ENCODE data around the gene PERP. TPM values are rescaled to one million over a fixed set of nuclear protein-coding genes. Genes with fewer than 3 reads are reported as not detected.

Gene PERP
- total RNA-seq, 1 donor from 2014 or later = 33.2 TPM

GRCh38 chr6:138078491-138078890 lies 28.7 kb downstream of the PERP start:
- no peak for TF ChIP-seq CTCF (IDR thresholded peaks at IDR 0.05)
- DNase-seq (no peak), ATAC-seq (no peak)
- no peaks in the 10 kb centered on the region for H3K36me3 ChIP-seq
- intact Hi-C loops (cut with DNase I) = no loop called here
- H3K4me3 ChIP-seq = no peak overlapping the region
- no peaks in the 10 kb centered on the region for H3K4me1 ChIP-seq
- no peak overlapping the region for H3K27ac ChIP-seq
- no peaks in the 10 kb centered on the region for H3K9me3 ChIP-seq
- H3K27me3 ChIP-seq = no peaks in the 10 kb centered on the region

GRCh38 chr6:138073264-138073663 lies 34.0 kb downstream of the PERP start:
- intact Hi-C loops (cut with DNase I) = no loop called here
- H3K9me3 ChIP-seq = no peaks in the 10 kb centered on the region
- ATAC-seq = no peak
- H3K36me3 ChIP-seq = no peaks in the 10 kb centered on the region
- no peaks in the 10 kb centered on the region for H3K27me3 ChIP-seq
- no peaks in the 10 kb centered on the region for H3K4me1 ChIP-seq
- no peak for TF ChIP-seq CTCF (IDR thresholded peaks at IDR 0.05)
- H3K27ac ChIP-seq = no peak overlapping the region
- H3K4me3 ChIP-seq = no peak overlapping the region
- DNase-seq = no peak

GRCh38 chr6:138063726-138064125 lies 43.5 kb downstream of the PERP start:
- Histone ChIP-seq H3K4me1 (no peaks in the 10 kb centered on the region), H3K27me3 (no peaks in the 10 kb centered on the region), H3K36me3 (no peaks in the 10 kb centered on the region), H3K27ac (no peak overlapping the region), H3K9me3 (no peaks in the 10 kb centered on the region), H3K4me3 (no peak overlapping the region)
- ATAC-seq (no peak), DNase-seq (no peak)
- no peak for TF ChIP-seq CTCF (IDR thresholded peaks at IDR 0.05)
- intact Hi-C loops (cut with DNase I) = no loop called here

GRCh38 chr6:138054982-138055381 lies 52.2 kb downstream of the PERP start:
- DNase-seq = no peak
- Histone ChIP-seq H3K9me3 (peaks cover 5% of the 10 kb centered on the region), H3K4me3 (no peak overlapping the region), H3K4me1 (no peaks in the 10 kb centered on the region), H3K27ac (no peak overlapping the region), H3K36me3 (no peaks in the 10 kb centered on the region), H3K27me3 (no peaks in the 10 kb centered on the region)
- TF ChIP-seq CTCF (IDR thresholded peaks at IDR 0.05) = no peak
- intact Hi-C loops (cut with DNase I) = no loop called here
- ATAC-seq = no peak

GRCh38 chr6:138052783-138053182 lies 54.4 kb downstream of the PERP start:
- H3K27me3 ChIP-seq = no peaks in the 10 kb centered on the region
- intact Hi-C loops (cut with DNase I) = no loop called here
- no peak for ATAC-seq
- H3K36me3 ChIP-seq = no peaks in the 10 kb centered on the region
- no peak for TF ChIP-seq CTCF (IDR thresholded peaks at IDR 0.05)
- H3K4me1 ChIP-seq = no peaks in the 10 kb centered on the region
- peaks cover 4% of the 10 kb centered on the region for H3K9me3 ChIP-seq
- no peak for DNase-seq
- H3K27ac ChIP-seq = no peak overlapping the region
- H3K4me3 ChIP-seq = no peak overlapping the region

- no peaks in the 10 kb centered on the region for H3K36me3 ChIP-seq
- no peaks in the 10 kb centered on the region for H3K4me1 ChIP-seq
- no peak overlapping the region for H3K4me3 ChIP-seq
- no peaks in the 10 kb centered on the region for H3K27me3 ChIP-seq
- no peak overlapping the region for H3K27ac ChIP-seq
- H3K9me3 ChIP-seq = no peaks in the 10 kb centered on the region
- no peak for TF ChIP-seq CTCF (IDR thresholded peaks at IDR 0.05)
- DNase-seq (no peak), ATAC-seq (no peak)
- intact Hi-C loops (cut with DNase I) = no loop called here
These were observed 62.2 kb downstream of the PERP start for GRCh38 chr6:138044972-138045371.

All from upper lobe of right lung (tissue), 1 donor.